Esophagus muscularis mucosa (tissue), 4 donors: Measurements from ENCODE around the gene AKAP6. TPM values are rescaled to one million over a fixed set of nuclear protein-coding genes. Genes with fewer than 3 reads are reported as not detected.

Experiments used
- DNase-seq: peaks from one replicate; pipeline ENCODE4 v3.0.0-alpha.2; 2017; ENCODE audit errors: extremely low spot score
- H3K27ac ChIP-seq, 4 donors: fragments of 200-600 bp; sonication (generic); replicated peaks in 1 of 4; 1 replicate in 3 of 4; 2 replicates in 1 of 4; pipeline ENCODE4 v1.5.1; 2016 to 2019; ENCODE audit warnings: mild to moderate bottlenecking in 1 of 4
- H3K27me3 ChIP-seq, 4 donors: fragments of 200-600 bp; sonication (generic); one replicate each; pipeline versions ENCODE4 v1.5.1 to v1.6.0; 2016 to 2019
- H3K36me3 ChIP-seq, 4 donors: fragments of 200-600 bp; sonication (generic); one replicate each; pipeline ENCODE4 v1.5.1; 2016 to 2019
- H3K4me1 ChIP-seq, 4 donors: fragments of 200-600 bp; sonication (generic); one replicate each; pipeline ENCODE4 v1.5.1; 2016 to 2019
- H3K4me3 ChIP-seq, 4 donors: fragments of 200-600 bp; sonication (generic); 1 replicate in 2 of 4; 2 replicates in 2 of 4; pipeline ENCODE4 v1.5.1; 2016 to 2019; ENCODE audit warnings: mild to moderate bottlenecking in 4 of 4, moderate library complexity in 1 of 4
- H3K9me3 ChIP-seq, 4 donors: fragments of 200-600 bp; sonication (generic); 1 replicate in 3 of 4; 2 replicates in 1 of 4; pipeline ENCODE4 v1.5.1; 2016 to 2019
- CTCF ChIP-seq, 3 experiments: fragments of 200-600 bp in 2 of 3; fragments of 450-650 bp in 1 of 3; sonication (generic) in 2 of 3; IDR thresholded peaks; one replicate each; pipeline ENCODE4 v1.5.1; 2017 to 2019; ENCODE audit warnings: antibody characterized with exemption in 3 of 3, mild to moderate bottlenecking in 2 of 3, moderate library complexity in 1 of 3
- EP300 ChIP-seq: sonication (generic); formaldehyde crosslinking; IDR thresholded peaks from one replicate; pipeline ENCODE4 v1.6.1; 2017; ENCODE audit warnings: antibody characterized with exemption
- POLR2A ChIP-seq: fragments of 450-650 bp; IDR thresholded peaks from one replicate; pipeline ENCODE4 v1.6.1; 2017; ENCODE audit warnings: antibody characterized with exemption, moderate library complexity, mild to moderate bottlenecking, low read depth
- POLR2AphosphoS5 ChIP-seq, 2 donors: sonication (generic); formaldehyde crosslinking; IDR thresholded peaks; one replicate each; pipeline ENCODE4 v1.6.1; 2017; ENCODE audit warnings: antibody characterized with exemption in 2 of 2
- WGBS: methylation state at CpG from one replicate; pipeline ENCODE4 v1.1.5; 2018; 5-methylcytosine and 5-hydroxymethylcytosine counted together
- intact Hi-C: fragments of 100-400 bp; cut with DNase I; formaldehyde crosslinking; loops from one replicate; pipeline ENCODE4 v1.15.1; 2023
- total RNA-seq, 4 donors: library from RNA; depleted of rRNA; stranded (reverse); fragments of >200 nt; gene quantifications; one replicate each; pipeline versions ENCODE4 v1.1.0 to v1.2.1, GENCODE V29; 2016

Gene AKAP6
- total RNA-seq, 4 donors from 2014 or later: 21.3 to 38.6 (median 31.5) TPM

- 22% methylated on average over 1 of the region's 1 CpG for WGBS
- no peaks in the 10 kb centered on the region for H3K36me3 ChIP-seq
- H3K9me3 ChIP-seq: peaks cover 0 to 1% (median 0%) of the 10 kb centered on the region in 4 donors
- peaks cover 17 to 31% (median 24%) of the 10 kb centered on the region in 4 donors for H3K4me1 ChIP-seq
- H3K27me3 ChIP-seq: no peaks in the 10 kb centered on the region
- H3K27ac ChIP-seq: no peak overlapping the region
- TF ChIP-seq EP300: no peak
- no peak for TF ChIP-seq POLR2A
- no peak for TF ChIP-seq POLR2AphosphoS5 (IDR thresholded peaks at IDR 0.05)
- TF ChIP-seq CTCF (IDR thresholded peaks at IDR 0.05): no peak
- intact Hi-C loops: no loop called here
- DNase-seq: no peak
- no peak overlapping the region for H3K4me3 ChIP-seq
These were observed 264.3 kb downstream of the AKAP6 start for GRCh38 chr14:32593290-32593942.

- Histone ChIP-seq H3K4me3 (no peak overlapping the region), H3K27me3 (no peaks in the 10 kb centered on the region), H3K4me1 (peaks cover 17 to 31% (median 24%) of the 10 kb centered on the region in 4 donors), H3K27ac (no peak overlapping the region), H3K36me3 (no peaks in the 10 kb centered on the region), H3K9me3 (no peaks in the 10 kb centered on the region)
- TF ChIP-seq POLR2AphosphoS5 (IDR thresholded peaks at IDR 0.05) (no peak), EP300 (no peak), POLR2A (no peak), CTCF (IDR thresholded peaks at IDR 0.05) (no peak)
- intact Hi-C loops: no loop called here
- WGBS: 44% methylated on average over 3 of the region's 3 CpGs
- DNase-seq: no peak
These were observed 265.7 kb downstream of the AKAP6 start for GRCh38 chr14:32594766-32595165.

GRCh38 chr14:32595497-32595896 lies 266.4 kb downstream of the AKAP6 start:
- no peaks in the 10 kb centered on the region for H3K27me3 ChIP-seq
- H3K27ac ChIP-seq: no peak overlapping the region
- no peaks in the 10 kb centered on the region for H3K36me3 ChIP-seq
- intact Hi-C loops: no loop called here
- H3K4me1 ChIP-seq: peaks cover 17 to 31% (median 24%) of the 10 kb centered on the region in 4 donors
- no peaks in the 10 kb centered on the region for H3K9me3 ChIP-seq
- 96% methylated on average over 4 of the region's 4 CpGs for WGBS
- no peak overlapping the region for H3K4me3 ChIP-seq
- no peak for TF ChIP-seq CTCF (IDR thresholded peaks at IDR 0.05)
- no peak for TF ChIP-seq EP300
- TF ChIP-seq POLR2A: no peak
- TF ChIP-seq POLR2AphosphoS5 (IDR thresholded peaks at IDR 0.05): no peak
- no peak for DNase-seq

GRCh38 chr14:32596390-32596789 lies 267.3 kb downstream of the AKAP6 start:
- Histone ChIP-seq H3K36me3 (no peaks in the 10 kb centered on the region), H3K4me1 (peaks cover 21 to 31% (median 25%) of the 10 kb centered on the region in 4 donors), H3K27ac (no peak overlapping the region), H3K4me3 (no peak overlapping the region), H3K9me3 (no peaks in the 10 kb centered on the region), H3K27me3 (no peaks in the 10 kb centered on the region)
- TF ChIP-seq POLR2AphosphoS5 (IDR thresholded peaks at IDR 0.05): no peak
- no peak for TF ChIP-seq CTCF (IDR thresholded peaks at IDR 0.05)
- intact Hi-C loops: no loop called here
- DNase-seq: no peak
- 87% methylated on average over 2 of the region's 2 CpGs for WGBS

GRCh38 chr14:32597771-32598170 lies 268.7 kb downstream of the AKAP6 start:
- DNase-seq: no peak
- Histone ChIP-seq H3K4me3 (no peak overlapping the region), H3K27me3 (no peaks in the 10 kb centered on the region), H3K9me3 (no peaks in the 10 kb centered on the region), H3K4me1 (peaks cover 23 to 41% (median 36%) of the 10 kb centered on the region in 4 donors), H3K36me3 (no peaks in the 10 kb centered on the region), H3K27ac (no peak overlapping the region)
- WGBS: 69% methylated on average over 2 of the region's 2 CpGs
- TF ChIP-seq CTCF (IDR thresholded peaks at IDR 0.05) (no peak), EP300 (no peak), POLR2A (no peak), POLR2AphosphoS5 (IDR thresholded peaks at IDR 0.05) (no peak)
- intact Hi-C loops: no loop called here
